ENCODE results near the gene MAPT.

GRCh38 chr17:45850011-45850410 lies 44.3 kb upstream of the MAPT start:
- TF ChIP-seq, protein P1, sequence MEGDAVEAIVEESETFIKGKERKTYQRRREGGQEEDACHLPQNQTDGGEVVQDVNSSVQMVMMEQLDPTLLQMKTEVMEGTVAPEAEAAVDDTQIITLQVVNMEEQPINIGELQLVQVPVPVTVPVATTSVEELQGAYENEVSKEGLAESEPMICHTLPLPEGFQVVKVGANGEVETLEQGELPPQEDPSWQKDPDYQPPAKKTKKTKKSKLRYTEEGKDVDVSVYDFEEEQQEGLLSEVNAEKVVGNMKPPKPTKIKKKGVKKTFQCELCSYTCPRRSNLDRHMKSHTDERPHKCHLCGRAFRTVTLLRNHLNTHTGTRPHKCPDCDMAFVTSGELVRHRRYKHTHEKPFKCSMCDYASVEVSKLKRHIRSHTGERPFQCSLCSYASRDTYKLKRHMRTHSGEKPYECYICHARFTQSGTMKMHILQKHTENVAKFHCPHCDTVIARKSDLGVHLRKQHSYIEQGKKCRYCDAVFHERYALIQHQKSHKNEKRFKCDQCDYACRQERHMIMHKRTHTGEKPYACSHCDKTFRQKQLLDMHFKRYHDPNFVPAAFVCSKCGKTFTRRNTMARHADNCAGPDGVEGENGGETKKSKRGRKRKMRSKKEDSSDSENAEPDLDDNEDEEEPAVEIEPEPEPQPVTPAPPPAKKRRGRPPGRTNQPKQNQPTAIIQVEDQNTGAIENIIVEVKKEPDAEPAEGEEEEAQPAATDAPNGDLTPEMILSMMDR (conservative IDR thresholded peaks at IDR 0.05; ENCODE audit: low read depth, low read length) = no peak
- TF ChIP-seq EZH2 (IDR thresholded peaks at IDR 0.05; ENCODE audit: borderline replicate concordance, low read depth, low read length, poor library complexity, severe bottlenecking) = no peak

Data from A673 (cell line).